ENCODE measurements around the gene KLHL35.

GRCh38 chr11:75431533-75432525 lies 1.2 kb downstream of the KLHL35 start:
- TF ChIP-seq CTCF (IDR thresholded peaks at IDR 0.05) (no peak), POLR2A (IDR thresholded peaks at IDR 0.05) (no peak), POLR2AphosphoS5 (IDR thresholded peaks at IDR 0.05) (no peak), EP300 (IDR thresholded peaks at IDR 0.05) (no peak)
